DMS114 treated with DMSO at 0.1 percent for 48 hours (cell line): ENCODE data around the gene POU3F3.

ENCODE experiments used
- DNase-seq: peaks from one replicate; lab custom pipeline; 2025; ENCODE audit not compliant: unreplicated experiment; lab: John Stamatoyannopoulos, UW

Gene POU3F3

GRCh38 chr2:104872866-104873688 lies 19.2 kb downstream of the POU3F3 start:
- no peak for DNase-seq

- DNase-seq, result no peak
These were observed 19.8 kb downstream of the POU3F3 start for GRCh38 chr2:104873689-104874054.

DNA sequence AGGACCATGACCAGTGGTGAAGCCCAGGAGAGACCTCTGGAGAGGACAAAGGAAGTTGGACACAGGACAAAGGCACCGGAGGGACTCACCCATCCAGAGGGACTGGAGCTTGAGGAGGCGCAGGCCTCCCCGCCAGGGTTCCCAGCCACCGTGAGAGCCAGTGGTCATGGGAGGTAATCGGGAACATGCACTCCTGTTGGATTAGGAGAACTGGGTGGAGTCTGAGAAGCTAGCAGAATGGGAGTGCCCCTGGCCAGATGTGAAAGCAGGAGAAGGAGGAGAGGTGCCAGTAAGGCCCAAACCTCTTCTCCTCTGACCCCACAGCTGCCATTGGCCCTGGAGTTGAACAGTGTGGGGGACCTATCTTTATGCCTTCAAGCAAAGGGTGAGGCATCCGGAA lies 20.3 kb downstream of the POU3F3 start:
- DNase-seq, result no peak

DNA sequence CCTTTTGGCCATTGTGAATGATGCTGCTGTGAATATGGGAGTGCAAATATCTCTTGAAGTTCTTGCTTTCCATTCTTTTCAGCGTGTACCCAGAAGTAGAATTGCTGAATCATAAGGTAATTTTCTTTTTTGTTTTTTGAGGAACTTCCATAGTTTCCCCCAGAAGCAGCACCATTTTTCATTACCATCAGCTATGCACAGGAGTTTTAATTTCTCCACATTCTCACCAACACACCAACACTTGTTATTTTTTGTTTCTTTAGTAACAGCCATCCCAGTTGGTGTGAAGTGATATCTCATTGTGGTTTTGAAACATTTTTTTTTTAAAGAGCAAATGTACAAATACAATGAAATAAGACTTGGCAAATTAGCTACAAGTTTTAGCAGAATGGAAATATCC lies 21.3 kb downstream of the POU3F3 start:
- DNase-seq, result no peak

DNA sequence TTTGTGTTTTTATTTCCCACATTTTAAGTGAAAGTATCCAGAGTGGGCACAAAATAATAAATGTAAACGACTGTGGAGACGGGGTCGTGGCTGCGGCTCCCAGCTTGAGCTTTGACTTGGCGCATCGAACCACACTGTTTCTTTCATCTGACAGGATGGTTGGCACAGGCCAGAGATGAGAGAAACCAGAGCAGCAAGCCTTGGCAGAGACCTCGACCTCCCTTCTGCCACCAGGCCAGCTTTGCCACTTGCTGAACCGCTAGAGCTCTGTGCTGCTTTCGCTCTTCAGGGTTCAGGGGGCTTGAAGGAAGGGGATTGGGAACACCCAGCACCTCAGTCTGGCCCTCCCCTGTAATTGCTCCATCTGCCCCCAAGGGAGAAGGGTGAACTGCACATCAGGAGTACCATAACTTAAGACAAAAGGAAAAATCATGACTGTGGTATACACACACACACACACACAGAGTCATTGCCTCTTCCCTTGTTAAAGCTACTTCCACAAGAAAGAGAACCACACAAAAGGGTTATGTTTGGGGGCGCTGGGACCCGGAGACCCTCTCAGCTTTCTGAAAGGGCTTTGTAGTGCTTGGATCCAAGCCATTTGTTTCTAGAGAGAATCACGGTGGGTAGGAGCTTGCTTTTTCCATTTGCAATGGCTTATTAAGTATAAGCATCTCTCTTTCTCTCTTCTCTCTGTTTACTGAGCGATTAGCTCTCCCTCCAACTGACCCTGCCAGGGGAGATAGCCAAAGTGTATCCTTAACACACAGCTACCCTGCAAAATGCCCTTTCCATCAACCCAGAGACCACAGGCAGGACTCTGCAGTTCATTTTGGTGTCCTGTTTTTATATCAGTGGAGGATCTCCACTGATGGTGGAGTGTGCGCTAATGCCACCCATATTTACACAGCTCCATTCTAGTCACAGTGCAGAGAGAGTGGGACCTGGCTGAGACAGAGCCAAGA lies 23.0 kb downstream of the POU3F3 start:
- no peak for DNase-seq

GRCh38 chr2:104878863-104879512 lies 25.1 kb downstream of the POU3F3 start:
- no peak for DNase-seq

DNA sequence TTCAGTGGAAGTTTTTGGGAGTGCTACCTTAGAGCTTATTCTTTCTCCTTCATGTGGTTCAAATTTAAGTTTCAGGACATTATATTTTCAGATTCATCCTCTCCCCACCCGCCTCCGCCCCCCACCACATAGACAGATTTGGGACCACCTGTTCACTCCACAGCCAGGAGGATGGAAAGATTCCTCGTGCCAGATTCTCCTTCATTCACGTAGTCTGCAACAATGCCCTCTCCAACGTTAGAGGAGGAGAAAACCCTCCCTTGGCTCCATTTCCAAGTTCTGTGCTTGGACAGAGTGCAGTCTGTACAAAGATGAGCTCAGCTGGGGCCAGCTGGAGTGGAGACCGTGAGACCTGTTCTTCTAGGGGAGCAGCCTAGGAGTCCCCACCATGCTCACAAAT lies 26.2 kb downstream of the POU3F3 start:
- DNase-seq, result no peak

GRCh38 chr2:104883357-104883756 lies 29.4 kb downstream of the POU3F3 start:
- DNase-seq, result no peak

GRCh38 chr2:104885119-104885782 lies 31.3 kb downstream of the POU3F3 start:
- DNase-seq, result no peak

DNA sequence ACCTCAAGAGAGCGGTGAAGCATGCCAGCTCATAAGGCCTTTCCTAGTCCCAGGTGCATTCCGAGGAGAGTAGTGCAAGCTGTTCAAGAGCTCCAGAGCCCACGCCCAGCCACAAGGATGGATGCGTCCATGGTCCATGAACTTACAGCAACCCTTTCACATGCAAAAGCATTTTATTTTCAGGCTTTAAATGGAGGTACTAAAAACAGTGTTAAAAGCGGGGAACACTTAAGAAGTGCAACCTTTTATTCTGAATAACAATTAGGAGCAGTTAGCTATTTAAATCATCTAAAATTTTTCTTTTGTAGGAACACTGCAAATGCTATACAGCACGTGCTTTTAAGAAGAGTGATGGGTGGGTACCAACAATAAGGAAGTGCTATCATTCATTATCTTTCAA lies 33.8 kb downstream of the POU3F3 start:
- no peak for DNase-seq

DNA sequence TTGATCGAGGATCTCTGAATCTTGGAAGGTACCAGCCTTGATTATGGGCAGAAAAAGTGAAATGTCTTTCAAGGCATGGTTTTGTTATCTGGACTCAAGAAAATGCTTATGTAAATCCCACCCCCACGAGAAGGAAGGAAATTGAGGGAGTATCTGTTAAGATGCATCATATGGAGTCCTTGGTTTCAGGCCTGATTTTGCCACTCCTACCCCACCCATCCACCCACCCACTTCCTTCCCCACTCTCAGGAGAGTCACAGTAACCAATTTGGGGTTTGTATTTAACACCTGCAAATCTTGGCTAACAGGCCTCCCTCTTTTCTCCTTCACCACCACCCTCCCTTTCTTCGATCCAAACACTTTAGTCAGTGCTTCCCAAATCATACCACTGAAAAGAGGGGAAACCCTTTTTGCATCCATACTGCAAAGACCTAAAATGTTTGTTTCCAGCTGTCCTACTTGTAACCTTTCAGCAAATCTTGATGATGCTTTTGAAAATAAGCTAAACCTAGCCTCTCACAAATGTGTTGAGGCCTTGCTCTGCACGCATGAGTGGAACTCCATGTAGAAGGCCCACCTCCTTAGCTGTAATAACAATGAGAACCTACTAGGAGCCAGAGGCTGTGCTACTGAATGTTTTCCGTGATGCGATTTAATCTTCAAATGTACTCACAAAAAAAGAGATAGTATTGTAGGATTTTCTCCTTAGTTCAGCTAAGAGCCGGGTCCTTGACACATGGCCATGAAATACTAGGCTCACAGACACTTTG lies 34.8 kb downstream of the POU3F3 start:
- no peak for DNase-seq

- no peak for DNase-seq
These were observed 35.5 kb downstream of the POU3F3 start for GRCh38 chr2:104889291-104889959.

DNA sequence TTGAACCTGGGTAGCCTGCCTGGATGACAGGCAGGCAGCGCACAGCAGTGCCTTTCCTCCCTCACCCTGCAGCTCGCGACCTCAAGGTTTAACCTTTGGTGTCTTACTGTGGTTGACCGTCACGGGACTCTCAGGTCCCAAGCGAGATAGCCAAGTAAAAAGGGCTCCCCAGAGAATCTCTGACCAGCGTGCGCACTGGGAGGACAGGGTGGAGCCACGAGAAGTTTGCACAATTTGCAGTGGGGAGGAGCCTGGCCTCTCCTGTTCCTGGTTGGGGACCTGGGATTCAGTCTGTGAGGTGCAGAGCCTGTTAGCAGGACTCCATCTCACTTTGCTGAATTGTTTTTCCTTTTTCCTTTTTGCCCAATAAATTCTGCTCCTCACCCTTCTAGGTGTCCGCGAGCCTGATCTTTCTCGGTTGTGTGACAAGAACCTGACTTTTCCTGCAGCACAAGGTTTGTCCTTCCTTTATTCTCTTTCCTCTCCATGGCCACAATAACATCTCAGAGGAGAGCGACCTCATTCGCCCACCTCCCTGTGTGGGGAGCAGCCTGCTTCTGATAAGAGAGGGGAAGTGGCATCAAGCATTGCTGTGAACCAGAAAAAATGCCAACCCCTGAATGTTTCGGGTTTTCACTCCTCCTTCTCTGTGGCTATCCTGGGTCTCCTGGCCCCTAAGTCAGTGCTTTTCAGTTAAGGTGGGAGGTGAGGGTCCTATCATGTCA lies 36.2 kb downstream of the POU3F3 start:
- no peak for DNase-seq

DNA sequence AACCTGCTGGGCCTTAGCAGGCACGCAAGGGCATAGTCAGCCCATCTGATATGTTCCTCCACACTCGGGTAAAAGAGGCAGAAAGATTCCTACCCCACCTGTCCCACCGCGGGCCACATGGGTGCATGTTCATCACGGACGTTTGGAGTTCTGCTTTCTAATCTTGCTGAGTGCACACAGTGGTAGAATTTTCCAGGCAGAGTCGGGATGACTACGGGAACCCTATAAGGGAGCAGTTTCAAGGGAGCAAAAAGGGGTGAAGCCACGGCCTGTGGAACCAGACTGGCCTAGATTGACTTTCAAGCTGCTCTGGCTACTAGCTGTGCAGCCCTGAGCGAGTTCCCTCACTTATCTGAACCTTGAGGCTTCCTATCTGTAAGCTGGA lies 36.8 kb downstream of the POU3F3 start:
- DNase-seq, result no peak

DNA sequence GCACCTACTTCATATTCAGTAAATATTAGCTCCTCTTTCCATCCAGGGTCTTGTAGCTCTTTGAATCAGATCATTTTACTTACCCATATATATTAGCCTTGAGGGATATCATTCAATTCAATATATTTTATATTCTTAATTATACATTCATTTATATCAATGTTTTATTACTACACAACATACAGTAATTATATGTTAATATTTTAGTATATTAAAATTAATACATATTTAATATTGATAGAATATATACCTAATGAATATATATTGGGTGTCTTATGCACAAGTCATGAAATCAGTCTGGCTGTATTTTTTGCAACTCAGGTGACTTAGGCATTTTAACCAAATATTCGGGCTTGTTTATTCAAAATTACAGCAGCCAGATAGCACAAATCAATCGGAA lies 37.2 kb downstream of the POU3F3 start:
- no peak for DNase-seq

DNA sequence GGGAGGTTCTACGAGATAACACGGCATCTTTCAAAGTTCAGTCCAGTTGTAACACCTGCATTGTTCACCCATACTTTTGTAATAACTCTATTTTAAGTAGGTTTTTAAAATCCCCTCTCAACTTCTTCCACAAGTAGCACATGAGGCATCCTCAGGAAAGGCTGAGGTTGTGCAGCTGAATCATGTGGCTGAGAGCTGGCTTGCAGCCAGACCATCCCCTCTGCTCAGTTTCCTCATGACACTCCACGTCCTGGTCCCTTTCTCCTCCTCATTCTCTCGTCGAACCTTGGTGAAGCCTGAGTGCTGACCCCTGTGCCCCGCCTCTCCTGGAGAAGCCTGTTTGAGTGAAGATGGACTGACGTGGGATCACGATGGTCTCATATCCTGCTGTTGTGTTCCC lies 42.5 kb downstream of the POU3F3 start:
- no peak for DNase-seq

- no peak for DNase-seq
These were observed 43.7 kb downstream of the POU3F3 start for GRCh38 chr2:104897515-104898184.

DNA sequence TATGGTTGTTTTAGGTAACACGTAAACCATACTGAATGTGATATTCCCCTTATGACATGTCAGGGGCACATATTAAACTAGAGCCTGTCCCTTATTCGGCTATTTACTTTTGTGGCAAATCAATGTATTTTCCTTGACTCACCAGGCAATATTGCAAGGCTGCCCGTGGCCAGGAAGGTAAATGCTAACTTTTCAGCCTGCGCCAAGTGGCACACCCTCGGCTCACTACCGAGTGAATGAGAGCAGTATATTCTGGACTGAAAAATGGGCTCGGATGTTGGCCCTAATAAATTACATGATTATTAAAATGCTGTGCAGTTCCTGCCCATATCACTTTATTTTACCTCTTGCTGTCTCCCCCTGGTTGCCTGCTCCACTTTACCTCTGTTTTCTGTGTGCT lies 46.7 kb downstream of the POU3F3 start:
- DNase-seq, result no peak
